Activated naive CD8-positive, alpha-beta T cell treated with anti-CD3 and anti-CD28 coated beads for 36 hours (primary cell): ENCODE measurements around the gene LRP8. TPM values are rescaled to one million over a fixed set of nuclear protein-coding genes. Genes with fewer than 3 reads are reported as not detected.
A peak's percentile ranks its signal among the peaks of the same experiment; 100 is the strongest.

Experiments used
- DNase-seq: peaks from one replicate; pipeline ENCODE4 v3.0.0; 2021
- H3K27ac Mint-ChIP-seq: one replicate; pipeline ENCODE4 v1.8.0; 2022; ENCODE audit warnings: mild to moderate bottlenecking, moderate library complexity, mixed read lengths
- H3K27me3 Mint-ChIP-seq: one replicate; pipeline ENCODE4 v1.8.0; 2022; ENCODE audit warnings: mild to moderate bottlenecking, mixed read lengths
- H3K36me3 Mint-ChIP-seq: one replicate; pipeline ENCODE4 v1.8.0; 2021; ENCODE audit warnings: mild to moderate bottlenecking, mixed read lengths
- H3K4me1 Mint-ChIP-seq: one replicate; pipeline ENCODE4 v1.8.0; 2021; ENCODE audit warnings: mixed read lengths
- H3K4me3 Mint-ChIP-seq: one replicate; pipeline ENCODE4 v1.8.0; 2022; ENCODE audit warnings: mild to moderate bottlenecking, moderate library complexity, mixed read lengths
- H3K9me3 Mint-ChIP-seq: one replicate; pipeline ENCODE4 v1.8.0; 2022; ENCODE audit warnings: mixed read lengths
- total RNA-seq, 2 experiments: library from RNA; stranded (reverse); gene quantifications; one replicate each; pipeline ENCODE4 v1.2.3, GENCODE V29; 2021

LRP8 gene
- total RNA-seq, 2 experiments from 2014 or later, result 42.3 to 47.7 TPM

GRCh38 chr1:53244141-53244540 is 83.7 kb downstream of the LRP8 start:
- peaks cover under 1% of the 10 kb centered on the region for H3K4me1 Mint-ChIP-seq
- H3K27me3 Mint-ChIP-seq, result no peaks in the 10 kb centered on the region
- no peak for DNase-seq
- H3K27ac Mint-ChIP-seq, result no peak overlapping the region
- H3K9me3 Mint-ChIP-seq, result no peaks in the 10 kb centered on the region
- H3K36me3 Mint-ChIP-seq, result peaks cover 5% of the 10 kb centered on the region
- H3K4me3 Mint-ChIP-seq, result no peak overlapping the region

- no peak for DNase-seq
- Mint-ChIP-seq H3K4me1 (peaks cover 10% of the 10 kb centered on the region), H3K27me3 (no peaks in the 10 kb centered on the region), H3K27ac (no peak overlapping the region), H3K36me3 (peaks cover 11% of the 10 kb centered on the region), H3K9me3 (no peaks in the 10 kb centered on the region), H3K4me3 (no peak overlapping the region)
Observed at GRCh38 chr1:53242381-53242780, 85.5 kb downstream of the LRP8 start.

- H3K27ac Mint-ChIP-seq, result no peak overlapping the region
- no peaks in the 10 kb centered on the region for H3K9me3 Mint-ChIP-seq
- peaks cover 11% of the 10 kb centered on the region for H3K36me3 Mint-ChIP-seq
- DNase-seq, result no peak
- H3K27me3 Mint-ChIP-seq, result no peaks in the 10 kb centered on the region
- H3K4me3 Mint-ChIP-seq, result no peak overlapping the region
- peaks cover 12% of the 10 kb centered on the region for H3K4me1 Mint-ChIP-seq
Observed at GRCh38 chr1:53241828-53242227, 86.0 kb downstream of the LRP8 start.

- peaks cover 24% of the 10 kb centered on the region for H3K36me3 Mint-ChIP-seq
- H3K9me3 Mint-ChIP-seq, result no peaks in the 10 kb centered on the region
- H3K4me3 Mint-ChIP-seq, result peak within 1 kb of the TSS; percentile 94
Observed at GRCh38 chr1:53238197-53239155, 89.4 kb downstream of the LRP8 start, which contains the start of gene MAGOH. Gene MAGOH, minus strand, starts transcription at chr1:53238518. Its CDS starts 70 bp downstream, at chr1:53238448.

GRCh38 chr1:53237638-53238037 is 90.2 kb downstream of the LRP8 start:
- H3K27ac Mint-ChIP-seq, result peak overlapping the region; percentile 91
- H3K4me3 Mint-ChIP-seq, result peak overlapping the region; percentile 94
- H3K4me1 Mint-ChIP-seq, result peaks cover 22% of the 10 kb centered on the region
- H3K36me3 Mint-ChIP-seq, result peaks cover 25% of the 10 kb centered on the region
- no peaks in the 10 kb centered on the region for H3K9me3 Mint-ChIP-seq
- no peaks in the 10 kb centered on the region for H3K27me3 Mint-ChIP-seq
- no peak for DNase-seq

More at GRCh38 chr1:53238197-53239155, 89.4 kb downstream of the LRP8 start, which contains the start of gene MAGOH:
- peak; percentile 94 for DNase-seq
- no peaks in the 10 kb centered on the region for H3K27me3 Mint-ChIP-seq
- H3K27ac Mint-ChIP-seq, result peak within 1 kb of the TSS; percentile 91
- peaks cover 22% of the 10 kb centered on the region for H3K4me1 Mint-ChIP-seq

- peaks cover 21% of the 10 kb centered on the region for H3K4me1 Mint-ChIP-seq
- H3K27me3 Mint-ChIP-seq, result no peaks in the 10 kb centered on the region
- no peaks in the 10 kb centered on the region for H3K9me3 Mint-ChIP-seq
- peak overlapping the region; percentile 93 for H3K4me3 Mint-ChIP-seq
- DNase-seq, result no peak
- peak overlapping the region; percentile 95 for H3K27ac Mint-ChIP-seq
- peaks cover 3% of the 10 kb centered on the region for H3K36me3 Mint-ChIP-seq
Observed at GRCh38 chr1:53220962-53221286, 106.9 kb downstream of the LRP8 start.

- H3K27ac Mint-ChIP-seq, result peak within 1 kb of the TSS; percentile 95
- H3K36me3 Mint-ChIP-seq, result peaks cover 3% of the 10 kb centered on the region
- peak within 1 kb of the TSS; percentile 93 for H3K4me3 Mint-ChIP-seq
- H3K4me1 Mint-ChIP-seq, result peaks cover 22% of the 10 kb centered on the region
- no peaks in the 10 kb centered on the region for H3K9me3 Mint-ChIP-seq
- DNase-seq, result peak; percentile 96
- no peaks in the 10 kb centered on the region for H3K27me3 Mint-ChIP-seq
Observed at GRCh38 chr1:53220171-53220961, 107.5 kb downstream of the LRP8 start, which contains the start of gene CZIB. Gene CZIB, minus strand, starts transcription at chr1:53220634. Its CDS starts 59 bp downstream, at chr1:53220575.

GRCh38 chr1:53219711-53220110 is 108.2 kb downstream of the LRP8 start:
- Mint-ChIP-seq H3K4me1 (peaks cover 23% of the 10 kb centered on the region), H3K9me3 (no peaks in the 10 kb centered on the region), H3K27me3 (no peaks in the 10 kb centered on the region), H3K36me3 (peaks cover 3% of the 10 kb centered on the region), H3K27ac (peak overlapping the region; percentile 95), H3K4me3 (peak overlapping the region; percentile 93)
- DNase-seq, result no peak

- H3K27ac Mint-ChIP-seq, result no peak overlapping the region
Observed at GRCh38 chr1:53218201-53218600, 109.7 kb downstream of the LRP8 start.

GRCh38 chr1:53214376-53214940 is 113.4 kb downstream of the LRP8 start:
- Mint-ChIP-seq H3K27ac (no peak overlapping the region), H3K36me3 (peaks cover 17% of the 10 kb centered on the region)
- DNase-seq, result no peak

More at GRCh38 chr1:53218201-53218600, 109.7 kb downstream of the LRP8 start:
- Mint-ChIP-seq H3K4me1 (peaks cover 23% of the 10 kb centered on the region), H3K27me3 (no peaks in the 10 kb centered on the region), H3K36me3 (peaks cover 7% of the 10 kb centered on the region), H3K4me3 (no peak overlapping the region), H3K9me3 (no peaks in the 10 kb centered on the region)
- DNase-seq, result no peak

GRCh38 chr1:53210954-53211353 is 116.9 kb downstream of the LRP8 start:
- Mint-ChIP-seq H3K36me3 (peaks cover 31% of the 10 kb centered on the region), H3K27ac (no peak overlapping the region), H3K9me3 (peaks cover 9% of the 10 kb centered on the region), H3K4me3 (no peak overlapping the region), H3K27me3 (no peaks in the 10 kb centered on the region), H3K4me1 (peaks cover 2% of the 10 kb centered on the region)
- no peak for DNase-seq

More at GRCh38 chr1:53214376-53214940, 113.4 kb downstream of the LRP8 start:
- peaks cover 12% of the 10 kb centered on the region for H3K4me1 Mint-ChIP-seq
- H3K27me3 Mint-ChIP-seq, result no peaks in the 10 kb centered on the region
- H3K9me3 Mint-ChIP-seq, result no peaks in the 10 kb centered on the region
- H3K4me3 Mint-ChIP-seq, result no peak overlapping the region

GRCh38 chr1:53210352-53210751 is 117.5 kb downstream of the LRP8 start:
- Mint-ChIP-seq H3K27me3 (no peaks in the 10 kb centered on the region), H3K4me1 (peaks cover 1% of the 10 kb centered on the region), H3K4me3 (no peak overlapping the region), H3K27ac (no peak overlapping the region), H3K36me3 (peaks cover 37% of the 10 kb centered on the region), H3K9me3 (peaks cover 10% of the 10 kb centered on the region)
- no peak for DNase-seq

GRCh38 chr1:53207726-53208125 is 120.1 kb downstream of the LRP8 start:
- Mint-ChIP-seq H3K27ac (no peak overlapping the region), H3K4me3 (no peak overlapping the region), H3K27me3 (no peaks in the 10 kb centered on the region), H3K9me3 (peaks cover 15% of the 10 kb centered on the region), H3K4me1 (no peaks in the 10 kb centered on the region), H3K36me3 (peaks cover 57% of the 10 kb centered on the region)
- no peak for DNase-seq

GRCh38 chr1:53206735-53207379 is 121.0 kb downstream of the LRP8 start:
- Mint-ChIP-seq H3K4me1 (no peaks in the 10 kb centered on the region), H3K4me3 (no peak overlapping the region), H3K36me3 (peaks cover 59% of the 10 kb centered on the region), H3K9me3 (peaks cover 15% of the 10 kb centered on the region), H3K27ac (no peak overlapping the region), H3K27me3 (no peaks in the 10 kb centered on the region)
- no peak for DNase-seq
